BLaER1 treated with 17β-estradiol and CSF1 and Interleukin-3, amounts not matched to agents 10 nM and 100 nM (cell line): ENCODE measurements around the gene VPREB3.

ENCODE experiments used
- H3K27ac ChIP-seq, 11 experiments: shearing (Covaris generic); formaldehyde crosslinking; 2 replicates each; pipeline ENCODE4 v1.8.1; 2022
- H3K27me3 ChIP-seq, 11 experiments: shearing (Covaris generic); formaldehyde crosslinking; 2 replicates each; pipeline ENCODE4 v1.8.1; 2022
- H3K36me3 ChIP-seq, 11 experiments: shearing (Covaris generic); formaldehyde crosslinking; 2 replicates each; pipeline ENCODE4 v1.8.1; 2022
- H3K4me1 ChIP-seq, 10 experiments: shearing (Covaris generic); formaldehyde crosslinking; 2 replicates each; pipeline ENCODE4 v1.8.1; 2022
- H3K4me2 ChIP-seq, 11 experiments: shearing (Covaris generic); formaldehyde crosslinking; 2 replicates each; pipeline ENCODE4 v1.8.1; 2022
- H3K4me3 ChIP-seq, 10 experiments: shearing (Covaris generic); formaldehyde crosslinking; 2 replicates each; pipeline ENCODE4 v1.8.1; 2022
- H3K9ac ChIP-seq, 11 experiments: shearing (Covaris generic); formaldehyde crosslinking; 2 replicates each; pipeline ENCODE4 v1.8.1; 2022
- H3K9me3 ChIP-seq, 11 experiments: shearing (Covaris generic); formaldehyde crosslinking; replicated peaks in 1 of 11; 2 replicates each; pipeline ENCODE4 v1.8.1; 2022
- H4K20me1 ChIP-seq, 11 experiments: shearing (Covaris generic); formaldehyde crosslinking; 2 replicates each; pipeline ENCODE4 v1.8.1; 2022
- Cebpa-rat ChIP-seq, 11 experiments: shearing (Covaris generic); IDR thresholded peaks; 2 replicates each; pipeline ENCODE4 v1.8.1; 2022

VPREB3 gene

GRCh38 chr22:23754220-23754919, at the start of gene VPREB3:
VPREB3 (minus strand) TSS chr22:23754425; CDS start chr22:23754363, 62 bp downstream.
- H3K27ac ChIP-seq: peak within 1 kb of the TSS in 8 of 11 experiments; percentile 93 to 100 (median 98); a peak in 16 of 22 replicates
- H3K4me3 ChIP-seq: peak within 1 kb of the TSS in 7 of 10 experiments; percentile 3 to 80 (median 73); a peak in 12 of 20 replicates
- H3K9ac ChIP-seq: peak within 1 kb of the TSS in 8 of 11 experiments; percentile 25 to 99 (median 96); a peak in 16 of 22 replicates

GRCh38 chr22:23803001-23803819, 49.0 kb upstream of the VPREB3 start:
- no peaks in the 10 kb centered on the region for H3K27me3 ChIP-seq
- H3K4me3 ChIP-seq: no peak overlapping the region
- H4K20me1 ChIP-seq: peaks cover 0 to 39% (median 11%) of the 10 kb centered on the region in 11 experiments; a peak in 10 of 22 replicates
- no peak for TF ChIP-seq Cebpa-rat (IDR thresholded peaks at IDR 0.05)
- H3K4me2 ChIP-seq: peak overlapping the region in 1 of 11 experiments; percentile 74; a peak in 1 of 22 replicates
- H3K27ac ChIP-seq: peak overlapping the region in 3 of 11 experiments; percentile 82 to 86 (median 82); a peak in 3 of 22 replicates
- peaks cover 74 to 98% (median 89%) of the 10 kb centered on the region in 11 experiments for H3K36me3 ChIP-seq
- 0 out of 22 replicates have a peak overlapping the region, but pooled peaks of 1 of the 11 experiments have one; percentile 0 for H3K9ac ChIP-seq
- H3K4me1 ChIP-seq: peaks cover 24 to 48% (median 45%) of the 10 kb centered on the region in 10 experiments
- no peaks in the 10 kb centered on the region for H3K9me3 ChIP-seq

More at GRCh38 chr22:23754220-23754919, at the start of gene VPREB3:
- Histone ChIP-seq H3K4me1 (peaks cover 32 to 90% (median 77%) of the 10 kb centered on the region in 10 experiments), H3K9me3 (no peaks in the 10 kb centered on the region), H3K36me3 (no peaks in the 10 kb centered on the region), H4K20me1 (0 out of 22 replicates have a peak, but pooled peaks cover 0 to 7% (median 0%) of the 10 kb centered on the region in 11 experiments), H3K27me3 (no peaks in the 10 kb centered on the region), H3K4me2 (peak within 1 kb of the TSS; percentile 42 to 99 (median 94); a peak in 20 of 22 replicates)
- TF ChIP-seq Cebpa-rat (IDR thresholded peaks at IDR 0.05): no peak

GRCh38 chr22:23801886-23802377, 47.7 kb upstream of the VPREB3 start:
- Histone ChIP-seq H3K36me3 (peaks cover 74 to 97% (median 88%) of the 10 kb centered on the region in 11 experiments), H3K4me2 (peak overlapping the region; percentile 69 to 90 (median 81)), H3K4me3 (peak overlapping the region in 1 of 10 experiments; percentile 31; a peak in 3 of 20 replicates), H4K20me1 (peaks cover 0 to 42% (median 11%) of the 10 kb centered on the region in 11 experiments; a peak in 11 of 22 replicates), H3K27ac (peak overlapping the region in 10 of 11 experiments; percentile 42 to 86 (median 78); a peak in 18 of 22 replicates), H3K27me3 (no peaks in the 10 kb centered on the region), H3K9ac (peak overlapping the region; percentile 4 to 69 (median 53); a peak in 17 of 22 replicates), H3K4me1 (peaks cover 24 to 51% (median 49%) of the 10 kb centered on the region in 10 experiments), H3K9me3 (no peaks in the 10 kb centered on the region)
- no peak for TF ChIP-seq Cebpa-rat (IDR thresholded peaks at IDR 0.05)

GRCh38 chr22:23801238-23801821, 47.1 kb upstream of the VPREB3 start:
- H4K20me1 ChIP-seq: peaks cover 0 to 45% (median 15%) of the 10 kb centered on the region in 11 experiments; a peak in 14 of 22 replicates
- peak overlapping the region; percentile 42 to 86 (median 77); a peak in 21 of 22 replicates for H3K27ac ChIP-seq
- peaks cover 24 to 51% (median 49%) of the 10 kb centered on the region in 10 experiments for H3K4me1 ChIP-seq
- TF ChIP-seq Cebpa-rat (IDR thresholded peaks at IDR 0.05): no peak
- peak overlapping the region; percentile 69 to 90 (median 81) for H3K4me2 ChIP-seq
- no peaks in the 10 kb centered on the region for H3K9me3 ChIP-seq
- no peak overlapping the region; a peak in 4 of 20 replicates for H3K4me3 ChIP-seq
- H3K36me3 ChIP-seq: peaks cover 73 to 97% (median 88%) of the 10 kb centered on the region in 11 experiments
- H3K27me3 ChIP-seq: no peaks in the 10 kb centered on the region
- H3K9ac ChIP-seq: peak overlapping the region; percentile 4 to 69 (median 53); a peak in 18 of 22 replicates

- Histone ChIP-seq H4K20me1 (peaks cover 0 to 48% (median 16%) of the 10 kb centered on the region in 11 experiments; a peak in 14 of 22 replicates), H3K9ac (peak overlapping the region; percentile 1 to 69 (median 53); a peak in 18 of 22 replicates), H3K9me3 (no peaks in the 10 kb centered on the region), H3K4me3 (peak overlapping the region in 2 of 10 experiments; percentile 28 to 38; a peak in 4 of 20 replicates), H3K4me2 (peak overlapping the region; percentile 69 to 90 (median 81)), H3K27me3 (no peaks in the 10 kb centered on the region), H3K36me3 (peaks cover 73 to 97% (median 88%) of the 10 kb centered on the region in 11 experiments), H3K27ac (peak overlapping the region; percentile 42 to 86 (median 77); a peak in 21 of 22 replicates), H3K4me1 (peaks cover 24 to 51% (median 49%) of the 10 kb centered on the region in 10 experiments)
- TF ChIP-seq Cebpa-rat (IDR thresholded peaks at IDR 0.05): no peak
Observed at GRCh38 chr22:23800297-23801237, 46.3 kb upstream of the VPREB3 start.

GRCh38 chr22:23796461-23796860, 42.2 kb upstream of the VPREB3 start:
- peaks cover 73 to 97% (median 88%) of the 10 kb centered on the region in 11 experiments for H3K36me3 ChIP-seq
- H3K27ac ChIP-seq: no peak overlapping the region
- peaks cover 16 to 53% (median 52%) of the 10 kb centered on the region in 10 experiments for H3K4me1 ChIP-seq
- no peaks in the 10 kb centered on the region for H3K9me3 ChIP-seq
- no peak overlapping the region for H3K9ac ChIP-seq
- H3K4me3 ChIP-seq: no peak overlapping the region
- H3K4me2 ChIP-seq: no peak overlapping the region
- TF ChIP-seq Cebpa-rat (IDR thresholded peaks at IDR 0.05): no peak
- no peaks in the 10 kb centered on the region for H3K27me3 ChIP-seq
- peaks cover 20 to 70% (median 40%) of the 10 kb centered on the region in 11 experiments; a peak in 21 of 22 replicates for H4K20me1 ChIP-seq

- no peak overlapping the region; a peak in 2 of 22 replicates for H3K9ac ChIP-seq
- peak overlapping the region in 1 of 11 experiments; percentile 96; a peak in 1 of 22 replicates for H3K4me2 ChIP-seq
- H3K27ac ChIP-seq: 0 out of 22 replicates have a peak overlapping the region, but pooled peaks of 1 of the 11 experiments have one; percentile 30
- no peaks in the 10 kb centered on the region for H3K27me3 ChIP-seq
- peaks cover 65 to 99% (median 94%) of the 10 kb centered on the region in 11 experiments for H3K36me3 ChIP-seq
- H4K20me1 ChIP-seq: peaks cover 51 to 87% (median 68%) of the 10 kb centered on the region in 11 experiments; a peak in 21 of 22 replicates
- H3K4me3 ChIP-seq: no peak overlapping the region
- peaks cover 19 to 53% (median 51%) of the 10 kb centered on the region in 10 experiments for H3K4me1 ChIP-seq
- no peaks in the 10 kb centered on the region for H3K9me3 ChIP-seq
- no peak for TF ChIP-seq Cebpa-rat (IDR thresholded peaks at IDR 0.05)
Observed at GRCh38 chr22:23793326-23793725, 39.1 kb upstream of the VPREB3 start.
